SJCRH30 (cell line): Measurements from ENCODE around the gene C6orf89. TPM values are rescaled to one million over a fixed set of nuclear protein-coding genes. Genes with fewer than 3 reads are reported as not detected.

ENCODE experiments used
- DNase-seq, 2 experiments: peaks; one replicate each; pipeline ENCODE4 v3.0.0-alpha.2; 2015 to 2020
- H3K27ac ChIP-seq: fragments of 250-450 bp; sonication (Bioruptor Pico); 2 replicates; pipeline ENCODE4 v1.5.1; 2020; ENCODE audit warnings: mild to moderate bottlenecking, moderate library complexity
- H3K27me3 ChIP-seq: fragments of 250-450 bp; sonication (Bioruptor Pico); 2 replicates; pipeline ENCODE4 v1.5.1; 2020; ENCODE audit warnings: mild to moderate bottlenecking, moderate library complexity
- H3K36me3 ChIP-seq: fragments of 250-450 bp; sonication (Bioruptor Pico); 2 replicates; pipeline ENCODE4 v1.5.1; 2020; ENCODE audit warnings: mild to moderate bottlenecking, moderate library complexity
- H3K4me1 ChIP-seq: fragments of 250-450 bp; sonication (Bioruptor Pico); 2 replicates; pipeline ENCODE4 v1.5.1; 2020; ENCODE audit warnings: mild to moderate bottlenecking, moderate library complexity
- H3K4me3 ChIP-seq: fragments of 250-450 bp; sonication (Bioruptor Pico); 2 replicates; pipeline ENCODE4 v1.5.1; 2020; ENCODE audit warnings: mild to moderate bottlenecking, moderate library complexity
- H3K9me3 ChIP-seq: fragments of 250-450 bp; sonication (Bioruptor Pico); replicated peaks from 2 replicates; pipeline ENCODE4 v1.5.1; 2020; ENCODE audit warnings: mild to moderate bottlenecking, moderate library complexity
- total RNA-seq: library from RNA; depleted of rRNA; stranded (reverse); fragments of >200 nt; shearing (Covaris generic); gene quantifications from 2 replicates; pipeline ENCODE4 v1.2.3, GENCODE V29; 2014; rRNA removed

Gene C6orf89, protein sequence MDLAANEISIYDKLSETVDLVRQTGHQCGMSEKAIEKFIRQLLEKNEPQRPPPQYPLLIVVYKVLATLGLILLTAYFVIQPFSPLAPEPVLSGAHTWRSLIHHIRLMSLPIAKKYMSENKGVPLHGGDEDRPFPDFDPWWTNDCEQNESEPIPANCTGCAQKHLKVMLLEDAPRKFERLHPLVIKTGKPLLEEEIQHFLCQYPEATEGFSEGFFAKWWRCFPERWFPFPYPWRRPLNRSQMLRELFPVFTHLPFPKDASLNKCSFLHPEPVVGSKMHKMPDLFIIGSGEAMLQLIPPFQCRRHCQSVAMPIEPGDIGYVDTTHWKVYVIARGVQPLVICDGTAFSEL
- total RNA-seq, result 17.0 and 18.5 TPM in 2 replicates

DNA sequence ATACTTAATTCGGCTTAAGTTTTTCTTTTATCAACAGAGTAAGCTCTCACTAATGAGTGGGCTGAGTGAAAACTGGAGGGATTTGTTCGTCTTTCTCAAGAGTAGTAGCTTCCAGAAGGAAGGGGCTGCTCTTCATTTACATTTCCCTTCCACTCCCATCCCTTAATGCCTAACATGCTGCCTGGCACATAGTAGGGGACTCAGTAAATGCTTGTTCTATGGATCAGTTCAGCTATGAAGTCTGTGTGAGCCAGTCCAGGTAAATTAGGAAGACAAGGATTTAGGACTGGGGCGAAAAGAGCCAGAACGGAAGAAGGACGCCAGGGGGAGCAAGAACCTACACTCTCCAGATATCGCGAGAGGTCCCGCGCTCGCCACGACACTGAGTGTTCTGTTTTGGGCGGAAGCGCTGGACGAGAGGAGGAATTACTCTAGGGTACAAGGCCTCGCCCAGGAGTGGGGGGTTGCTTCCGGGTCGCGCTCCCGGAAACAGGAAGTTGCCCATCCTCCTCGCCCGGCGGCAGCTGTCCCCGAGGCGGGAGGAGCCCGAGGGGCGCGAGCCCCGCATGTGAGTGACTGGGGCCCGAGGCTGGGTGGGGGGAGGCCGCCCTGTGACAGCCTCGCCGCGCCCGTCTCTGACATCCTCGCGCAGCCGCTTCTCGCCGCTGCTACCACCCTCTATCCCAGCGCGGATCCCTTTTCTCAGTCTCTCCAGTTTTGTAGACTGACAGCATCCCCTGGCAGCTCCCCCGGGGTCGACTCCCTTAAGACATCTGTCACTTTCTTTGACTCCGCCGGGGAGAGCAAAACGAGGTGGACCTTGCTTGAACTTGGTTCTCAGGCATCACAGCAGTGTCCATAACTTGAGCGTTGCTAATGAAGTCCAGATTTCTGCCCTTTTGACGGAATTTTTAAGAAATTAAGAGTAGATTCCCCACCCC is at the start of gene C6orf89:
Gene C6orf89 (plus strand): TSS at position 492 of the 941 bp plus-strand sequence. CDS start 13,493 bp downstream, outside the sequence.
- H3K9me3 ChIP-seq, result peaks cover 3% of the 10 kb centered on the region
- peaks cover 13% of the 10 kb centered on the region for H3K4me1 ChIP-seq
- H3K4me3 ChIP-seq, result peak within 1 kb of the TSS; percentile 73
- H3K27me3 ChIP-seq, result no peaks in the 10 kb centered on the region
- H3K27ac ChIP-seq, result peak within 1 kb of the TSS; percentile 84
- peak; percentile 99 for DNase-seq
- no peaks in the 10 kb centered on the region for H3K36me3 ChIP-seq

DNA sequence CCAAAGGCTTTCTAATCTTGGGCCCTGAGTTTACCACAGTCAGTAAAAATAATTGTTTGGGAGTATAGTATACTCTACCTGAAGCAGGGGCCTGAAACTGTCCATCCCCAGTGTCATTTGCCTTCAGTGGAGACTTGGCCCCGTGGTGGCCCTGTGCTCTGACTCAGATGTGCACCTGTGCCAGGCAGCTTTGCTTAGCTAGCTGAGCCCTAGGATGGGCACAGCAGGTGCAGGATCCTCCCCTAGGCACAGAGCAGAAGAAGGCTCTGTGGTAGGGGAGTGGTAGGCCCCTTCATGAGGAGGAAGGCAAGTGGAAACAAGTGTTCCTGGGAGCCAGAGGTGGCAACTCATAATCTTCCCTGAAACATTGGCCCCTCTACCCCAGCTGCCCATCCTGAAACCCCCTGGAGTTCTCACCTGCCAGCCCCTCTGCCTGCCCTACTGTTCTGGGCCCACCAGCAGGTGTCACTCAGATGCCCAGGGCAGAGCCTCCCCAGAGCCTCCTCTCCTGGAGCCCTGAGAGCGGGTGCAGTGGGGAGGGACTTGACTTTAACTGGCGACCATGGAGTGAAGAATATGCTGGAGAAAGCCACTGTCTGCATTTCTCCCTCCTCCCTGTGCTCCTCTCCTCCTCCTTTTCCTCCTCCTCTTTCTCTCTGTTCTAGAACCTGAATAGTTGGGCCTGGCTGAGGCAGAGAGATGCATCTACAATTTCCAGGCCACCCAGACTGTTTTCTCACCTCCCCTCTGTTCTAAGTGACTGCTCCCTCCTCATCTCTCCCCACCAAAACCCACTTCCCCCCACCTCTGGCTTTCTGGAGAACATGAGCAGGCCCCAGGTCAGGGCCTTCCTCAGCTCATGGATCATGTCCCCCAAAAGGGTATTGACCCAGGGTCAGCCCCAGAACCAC is 49.4 kb upstream of the C6orf89 start:
- Histone ChIP-seq H3K4me1 (peaks cover 3% of the 10 kb centered on the region), H3K27me3 (peaks cover 11% of the 10 kb centered on the region; the same call in 1 of the 2 replicates), H3K27ac (no peak overlapping the region), H3K9me3 (no peaks in the 10 kb centered on the region), H3K4me3 (no peak overlapping the region), H3K36me3 (no peaks in the 10 kb centered on the region)
- no peak for DNase-seq

DNA sequence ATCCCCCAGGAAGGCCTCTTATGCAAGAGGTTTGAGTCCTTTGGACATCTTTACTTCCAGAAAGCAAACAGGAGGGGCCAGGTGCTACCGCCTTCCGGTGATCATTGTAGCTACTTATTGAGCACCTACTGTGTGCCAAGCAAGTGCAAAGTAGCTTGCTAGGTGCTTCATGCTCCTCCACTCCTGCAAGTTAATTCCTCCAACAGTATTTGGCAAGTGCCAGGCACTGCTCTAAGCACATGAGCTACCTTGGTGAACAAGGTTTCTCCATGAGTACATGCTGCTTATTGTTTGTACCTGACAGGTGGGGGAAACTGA is 48.8 kb upstream of the C6orf89 start:
- Histone ChIP-seq H3K4me1 (peaks cover 7% of the 10 kb centered on the region), H3K9me3 (no peaks in the 10 kb centered on the region)

DNA sequence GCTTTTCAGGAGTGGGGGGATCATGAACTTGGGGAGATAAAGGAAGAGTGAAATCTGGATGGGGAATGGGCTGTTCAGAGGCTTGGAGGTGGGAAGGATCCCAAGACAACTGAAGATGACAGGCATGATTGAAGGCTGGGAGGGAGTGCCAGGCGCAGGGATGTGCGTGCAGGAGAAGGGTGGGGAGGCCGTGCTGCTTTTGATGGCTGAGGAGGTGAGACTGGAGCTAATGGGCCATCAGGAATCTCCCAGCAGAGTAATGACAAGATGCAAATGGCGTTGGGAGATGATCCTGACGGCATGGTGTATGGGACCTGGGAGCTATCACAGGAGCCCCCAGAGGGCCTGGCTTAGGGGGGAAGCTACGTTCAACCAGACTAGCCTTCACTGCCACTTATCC is 48.1 kb upstream of the C6orf89 start:
- Histone ChIP-seq H3K27ac (no peak overlapping the region), H3K4me1 (peaks cover 7% of the 10 kb centered on the region), H3K9me3 (no peaks in the 10 kb centered on the region), H3K4me3 (no peak overlapping the region), H3K27me3 (peaks cover 11% of the 10 kb centered on the region; the same call in 1 of the 2 replicates), H3K36me3 (no peaks in the 10 kb centered on the region)
- no peak for DNase-seq

More for the DNA sequence above, 48.8 kb upstream of the C6orf89 start:
- no peak for DNase-seq
- Histone ChIP-seq H3K4me3 (no peak overlapping the region), H3K27ac (no peak overlapping the region), H3K36me3 (no peaks in the 10 kb centered on the region), H3K27me3 (peaks cover 11% of the 10 kb centered on the region; the same call in 1 of the 2 replicates)

DNA sequence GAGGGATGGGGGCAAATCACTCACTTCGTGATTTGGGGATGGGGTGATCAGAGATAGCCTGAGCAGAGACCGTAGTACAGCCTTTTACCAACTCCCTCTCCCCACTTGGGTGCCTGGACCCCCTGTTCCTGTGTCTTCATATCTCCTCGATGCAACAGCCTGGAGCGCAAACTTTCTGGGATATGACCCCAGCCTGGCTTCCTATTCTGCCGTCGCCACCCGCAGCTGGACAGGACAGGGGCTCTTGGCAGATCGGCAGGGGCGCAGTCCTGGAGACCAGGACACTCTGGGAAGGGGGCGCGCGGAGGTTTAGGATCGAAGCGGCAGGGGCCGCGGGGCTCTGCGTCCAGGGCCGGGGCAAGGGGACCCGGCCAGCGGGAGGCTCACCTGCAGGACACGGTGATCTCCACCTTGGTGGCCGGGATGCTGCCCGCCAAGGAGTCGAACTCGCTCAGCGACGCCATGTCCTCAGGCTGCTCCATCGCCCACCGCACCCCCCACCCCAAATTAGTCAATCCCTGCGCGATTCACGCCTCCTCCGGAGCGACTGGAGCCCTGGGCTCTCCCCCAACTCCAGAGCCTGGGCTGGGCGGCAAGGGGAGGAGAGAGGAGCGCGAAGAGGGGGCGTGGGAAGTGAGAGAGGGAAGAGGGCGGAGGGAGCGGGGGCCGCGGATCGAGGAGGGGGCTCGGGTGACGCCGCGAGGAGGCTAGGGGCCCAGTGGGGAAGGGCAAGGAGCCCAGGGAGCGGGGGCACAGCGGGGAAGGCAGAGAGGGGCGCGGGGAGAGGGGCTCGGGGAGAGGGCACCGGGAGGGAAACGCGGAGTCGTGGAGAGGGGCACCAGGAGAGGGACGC is 46.6 kb upstream of the C6orf89 start, which contains the start of gene CPNE5:
Gene CPNE5 (minus strand): TSS at position 549 of the 853 bp plus-strand sequence. CDS start 67 bp downstream, at position 482.
- Histone ChIP-seq H3K27me3 (peaks cover 11% of the 10 kb centered on the region; the same call in 1 of the 2 replicates), H3K9me3 (no peaks in the 10 kb centered on the region), H3K27ac (peak within 1 kb of the TSS; percentile 50; the same call in 1 of the 2 replicates), H3K4me1 (peaks cover 7% of the 10 kb centered on the region), H3K4me3 (peak within 1 kb of the TSS; percentile 56), H3K36me3 (no peaks in the 10 kb centered on the region)
- DNase-seq, result no peak

DNA sequence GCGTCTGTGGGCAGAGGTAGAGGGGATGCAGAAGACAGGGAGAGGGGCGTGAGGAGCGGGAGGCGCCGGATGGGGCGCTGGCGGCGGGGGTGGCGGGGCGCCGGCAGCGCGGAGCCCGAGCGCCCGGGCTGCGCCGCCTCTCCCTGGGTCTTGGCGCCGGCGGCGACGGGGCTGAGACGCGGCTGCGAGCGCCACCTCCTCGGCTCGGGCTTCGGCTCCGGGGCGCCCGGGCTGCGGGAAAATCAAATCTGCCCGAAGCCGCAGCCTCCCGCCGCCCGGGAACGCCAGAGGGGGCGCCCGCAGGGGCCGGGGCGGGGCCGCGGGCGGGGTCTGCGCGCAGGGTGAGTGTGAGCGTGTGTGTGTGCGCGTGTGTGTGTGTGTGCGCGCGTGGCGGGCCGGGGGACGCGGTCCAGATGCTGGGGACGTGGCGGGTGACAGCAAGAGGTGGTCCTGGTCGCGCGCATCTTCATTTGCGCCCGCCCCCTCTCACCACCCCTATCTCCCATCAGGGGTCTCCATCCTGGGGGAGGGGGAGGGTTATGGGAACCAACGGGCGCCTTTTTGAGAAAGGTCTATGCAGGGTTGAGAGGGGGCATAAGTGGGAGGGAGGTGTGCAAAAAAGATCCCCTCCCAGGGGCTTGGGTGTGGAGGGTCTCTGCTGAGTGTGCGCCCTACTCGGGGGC is 45.9 kb upstream of the C6orf89 start:
- DNase-seq, result peak; percentile 35 to 42

DNA sequence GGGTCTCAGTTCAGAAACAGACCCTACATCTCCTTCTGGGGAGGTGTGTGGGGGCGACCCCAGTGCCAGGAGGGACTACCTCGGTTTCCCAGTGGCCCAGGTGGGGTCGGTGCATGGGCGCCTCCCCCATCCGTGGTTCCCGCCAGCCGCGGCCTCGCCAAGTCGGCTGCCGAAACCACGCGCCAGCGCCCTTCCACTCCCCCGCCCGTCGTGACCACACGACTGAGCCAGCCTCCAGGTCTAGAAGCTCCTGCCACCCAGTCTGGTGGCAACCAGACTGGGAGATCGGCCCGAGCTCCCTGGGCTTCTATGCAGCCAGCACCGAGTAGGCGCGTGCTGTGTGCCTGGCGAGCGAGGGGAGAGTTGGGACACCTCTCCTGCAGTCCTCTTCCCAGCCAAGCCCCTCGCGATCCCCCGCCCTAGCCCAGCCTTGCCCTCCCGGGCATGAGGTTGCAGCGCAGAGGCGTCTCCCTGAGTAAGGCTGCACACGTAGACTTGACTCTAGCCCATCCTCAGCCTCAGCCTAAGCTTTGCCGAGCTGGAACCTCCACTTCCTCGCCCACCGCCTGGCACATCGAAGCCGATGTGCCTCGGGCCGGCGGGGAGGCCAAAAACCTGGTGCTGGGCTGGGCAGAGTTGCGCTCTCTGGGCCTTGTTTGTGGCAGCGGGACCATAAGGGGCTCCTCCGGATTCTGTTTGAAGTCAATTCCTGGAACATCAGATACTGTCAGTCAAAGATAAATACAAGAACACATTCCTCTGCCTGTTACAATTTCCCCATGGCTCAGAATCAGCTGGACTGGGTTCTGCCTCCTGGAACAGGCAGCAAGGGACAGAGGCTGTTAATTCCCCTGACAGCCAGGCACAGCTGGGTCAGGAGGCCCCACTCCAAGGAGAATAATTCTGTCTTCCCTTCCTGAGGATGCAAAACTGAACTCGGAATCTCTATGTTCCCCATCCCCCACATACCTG is 45.0 kb upstream of the C6orf89 start:
- Histone ChIP-seq H3K4me1 (peaks cover 7% of the 10 kb centered on the region), H3K27ac (peak overlapping the region; percentile 50), H3K4me3 (peak overlapping the region; percentile 56), H3K9me3 (no peaks in the 10 kb centered on the region), H3K27me3 (peaks cover 11% of the 10 kb centered on the region; the same call in 1 of the 2 replicates), H3K36me3 (no peaks in the 10 kb centered on the region)
- peak; percentile 67 to 78 for DNase-seq

More for the DNA sequence above, 45.9 kb upstream of the C6orf89 start:
- peak overlapping the region; percentile 56 for H3K4me3 ChIP-seq
- H3K4me1 ChIP-seq, result peaks cover 7% of the 10 kb centered on the region
- H3K36me3 ChIP-seq, result no peaks in the 10 kb centered on the region
- H3K9me3 ChIP-seq, result no peaks in the 10 kb centered on the region
- H3K27me3 ChIP-seq, result peaks cover 11% of the 10 kb centered on the region; the same call in 1 of the 2 replicates
- H3K27ac ChIP-seq, result peak overlapping the region; percentile 50; the same call in 1 of the 2 replicates

DNA sequence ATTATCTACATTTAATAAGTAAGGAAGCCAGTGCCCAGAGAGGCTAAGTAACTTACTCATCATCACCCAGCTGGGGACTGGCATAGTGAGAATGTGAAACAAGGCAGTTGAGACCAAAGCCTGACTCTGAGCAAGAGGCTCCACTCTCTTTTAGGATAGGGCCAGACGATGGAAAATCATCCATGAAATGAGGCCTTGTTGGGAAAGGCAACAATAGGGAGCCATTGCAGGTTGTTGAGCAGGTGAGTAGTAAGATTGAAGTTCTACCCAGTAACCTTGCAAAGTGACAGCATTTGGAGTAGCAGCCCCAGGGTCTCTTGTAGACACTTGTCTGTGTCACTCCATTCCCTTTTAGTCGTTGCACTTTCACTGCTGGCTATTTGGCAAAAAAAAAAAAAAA is 44.0 kb upstream of the C6orf89 start:
- no peak overlapping the region for H3K4me3 ChIP-seq
- H3K9me3 ChIP-seq, result no peaks in the 10 kb centered on the region
- no peak for DNase-seq
- H3K27me3 ChIP-seq, result peaks cover 11% of the 10 kb centered on the region; the same call in 1 of the 2 replicates
- no peak overlapping the region for H3K27ac ChIP-seq
- H3K4me1 ChIP-seq, result peaks cover 7% of the 10 kb centered on the region
- H3K36me3 ChIP-seq, result no peaks in the 10 kb centered on the region

DNA sequence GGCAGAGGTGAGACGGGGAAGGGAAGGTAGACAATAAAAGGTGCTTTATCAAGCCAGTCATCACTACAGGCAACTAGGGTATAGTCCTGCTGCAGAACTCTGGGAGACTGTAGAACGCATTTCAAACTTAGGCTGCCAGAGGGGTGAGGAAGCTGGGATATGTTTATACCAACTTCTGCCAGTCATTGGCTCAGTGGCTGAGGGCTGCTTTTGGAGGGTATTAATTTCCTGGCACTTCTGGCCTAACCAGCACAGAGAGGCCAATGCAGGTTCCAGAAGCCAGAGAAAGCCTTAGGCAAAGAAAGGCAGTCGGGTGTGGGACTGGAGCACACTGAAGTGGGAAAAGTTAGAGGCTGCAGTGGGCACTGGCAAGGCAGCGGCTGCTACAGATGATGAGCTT is 42.6 kb upstream of the C6orf89 start:
- Histone ChIP-seq H3K36me3 (no peaks in the 10 kb centered on the region), H3K4me1 (peaks cover 8% of the 10 kb centered on the region)

DNA sequence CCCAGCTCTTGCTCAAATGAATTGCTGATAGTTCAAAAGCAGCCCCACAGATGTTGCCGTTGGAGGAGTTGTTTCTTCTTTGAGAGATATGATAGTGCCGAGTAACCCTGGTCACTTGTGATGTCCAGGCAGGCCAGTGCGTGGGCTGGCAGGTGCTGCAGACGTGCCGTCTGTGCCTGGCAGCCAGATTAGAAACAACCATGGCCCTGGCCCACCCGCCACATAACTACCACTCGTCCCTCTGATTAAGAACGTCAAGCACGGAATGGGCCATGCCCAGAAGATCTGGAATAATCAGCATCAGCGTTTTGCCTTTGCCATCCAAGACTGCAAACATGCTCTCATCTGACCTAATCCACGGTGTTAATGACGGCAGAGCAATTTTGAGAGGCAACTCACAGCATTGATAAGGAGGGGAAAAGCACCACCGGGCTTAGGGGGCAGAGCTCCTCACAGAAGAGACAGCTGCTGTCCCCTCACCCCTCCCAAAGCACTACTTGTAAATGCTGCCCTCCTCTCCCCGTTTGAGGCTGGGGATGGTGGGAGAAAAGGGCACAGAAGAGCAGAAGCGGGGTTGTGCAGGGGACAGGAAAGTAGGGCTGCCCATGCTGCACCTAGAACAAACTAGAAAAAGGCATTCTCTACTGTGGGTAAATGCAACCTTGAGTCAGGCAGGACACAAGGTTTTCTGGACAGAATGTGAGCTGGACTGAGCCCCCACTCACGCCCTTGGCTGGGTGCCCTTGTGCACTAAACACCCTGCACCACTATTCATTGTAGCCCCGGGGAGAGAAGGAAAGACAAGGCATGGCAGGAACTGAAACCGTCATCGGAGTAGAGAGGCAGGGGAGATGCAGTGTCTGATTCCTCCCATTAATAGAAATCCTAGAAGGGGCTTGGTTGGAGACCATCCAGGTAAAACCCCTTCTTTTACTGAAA is 41.3 kb upstream of the C6orf89 start:
- Histone ChIP-seq H3K36me3 (no peaks in the 10 kb centered on the region), H3K9me3 (no peaks in the 10 kb centered on the region), H3K27ac (no peak overlapping the region), H3K27me3 (no peaks in the 10 kb centered on the region), H3K4me1 (peaks cover 13% of the 10 kb centered on the region), H3K4me3 (no peak overlapping the region)
- DNase-seq, result no peak

More for the DNA sequence above, 42.6 kb upstream of the C6orf89 start:
- no peak for DNase-seq
- H3K4me3 ChIP-seq, result no peak overlapping the region
- H3K9me3 ChIP-seq, result no peaks in the 10 kb centered on the region
- no peak overlapping the region for H3K27ac ChIP-seq
- H3K27me3 ChIP-seq, result peaks cover 9% of the 10 kb centered on the region; the same call in 1 of the 2 replicates

DNA sequence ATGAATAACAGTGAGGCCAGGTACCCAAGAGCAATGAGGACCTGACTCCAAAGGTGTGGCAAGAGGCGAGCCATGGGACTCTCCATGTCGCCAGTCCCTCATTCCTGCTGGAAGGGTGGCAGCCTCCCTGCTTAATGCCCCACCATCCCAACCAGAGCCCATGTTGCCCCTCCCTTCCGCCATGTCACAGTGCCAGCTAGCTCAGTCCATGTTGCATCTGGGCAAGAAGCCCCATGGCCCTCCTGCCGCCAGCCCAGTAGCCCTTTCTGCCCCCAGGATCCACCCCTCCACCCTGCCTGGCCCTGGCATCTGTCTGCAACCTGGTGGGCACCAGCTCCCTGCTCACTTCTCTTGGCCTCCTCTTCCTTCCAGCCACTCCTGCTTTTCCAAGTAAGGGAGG is 40.5 kb upstream of the C6orf89 start:
- Histone ChIP-seq H3K9me3 (no peaks in the 10 kb centered on the region), H3K36me3 (no peaks in the 10 kb centered on the region), H3K27me3 (no peaks in the 10 kb centered on the region), H3K4me1 (peaks cover 13% of the 10 kb centered on the region), H3K27ac (no peak overlapping the region), H3K4me3 (no peak overlapping the region)
- no peak for DNase-seq
